K562 (cell line): ENCODE data around the gene MYLK2. TPM values are rescaled to one million over a fixed set of nuclear protein-coding genes. Genes with fewer than 3 reads are reported as not detected.
A peak's percentile ranks its signal among the peaks of the same experiment; 100 is the strongest.

Source experiments
- EP300 ChIP-seq: IDR thresholded peaks from 2 replicates; pipeline ENCODE4 v1.6.1; 2012; ENCODE audit warnings: low read length, improper control_type of control experiment
- ESRRB ChIP-seq: fragments of 250-450 bp; sonication (Bioruptor Pico); IDR thresholded peaks from 2 replicates; pipeline ENCODE4 v1.5.0; 2020; ENCODE audit warnings: mild to moderate bottlenecking, moderate library complexity, borderline replicate concordance
- HDAC8 ChIP-seq: fragments of 450-650 bp; IDR thresholded peaks from 2 replicates; pipeline ENCODE4 v1.6.1; 2016; ENCODE audit warnings: mild to moderate bottlenecking, missing genetic modification characterization, moderate library complexity, missing compliant biosample characterization
- HNRNPLL ChIP-seq: fragments of 200-400 bp; formaldehyde crosslinking; IDR thresholded peaks from 2 replicates; pipeline ENCODE4 v1.6.1; 2017; ENCODE audit warnings: low read length, low read depth, mild to moderate bottlenecking; ENCODE audit not compliant: poor library complexity, severe bottlenecking
- LEF1 ChIP-seq: fragments of 450-650 bp; IDR thresholded peaks from 2 replicates; pipeline ENCODE4 v1.6.1; 2016; ENCODE audit warnings: mild to moderate bottlenecking
- NBN ChIP-seq: fragments of 450-650 bp; IDR thresholded peaks from 2 replicates; pipeline ENCODE4 v1.6.1; 2016; ENCODE audit warnings: low read depth, mild to moderate bottlenecking
- NFE2L1 ChIP-seq: fragments of 450-650 bp; IDR thresholded peaks from 2 replicates; pipeline ENCODE4 v1.6.1; 2016; ENCODE audit warnings: missing genetic modification characterization, low read depth, mild to moderate bottlenecking, missing compliant biosample characterization, moderate library complexity, borderline replicate concordance
- POU5F1 ChIP-seq: fragments of 150-350 bp; IDR thresholded peaks from 2 replicates; pipeline ENCODE4 v1.6.1; 2014; ENCODE audit warnings: borderline replicate concordance, low read length, low read depth, mild to moderate bottlenecking; ENCODE audit not compliant: partially characterized antibody
- SMARCA4 ChIP-seq: fragments of 450-650 bp; IDR thresholded peaks from 2 replicates; pipeline ENCODE4 v1.6.1; 2016
- SPI1 ChIP-seq: IDR thresholded peaks from 2 replicates; pipeline ENCODE4 v1.6.1; 2011; ENCODE audit warnings: low read depth, low read length, control low read depth, borderline replicate concordance
- ZNF253 ChIP-seq: fragments of 250-450 bp; sonication (Bioruptor Pico); conservative IDR thresholded peaks from 2 replicates; pipeline ENCODE4 v1.6.1; 2021; ENCODE audit warnings: mild to moderate bottlenecking
- ZNF668 ChIP-seq: fragments of 250-450 bp; sonication (Bioruptor Pico); IDR thresholded peaks from 2 replicates; pipeline ENCODE4 v1.8.0; 2022; ENCODE audit warnings: mild to moderate bottlenecking, inconsistent platforms
- ZNF695 ChIP-seq: fragments of 450-650 bp; formaldehyde crosslinking; IDR thresholded peaks from 2 replicates; pipeline ENCODE4 v1.4.0; 2020; ENCODE audit warnings: mild to moderate bottlenecking, moderate library complexity
- polyA plus RNA-seq, 8 experiments: library from polyadenylated mRNA; depleted of rRNA in 4 of 8; stranded (reverse) in 5 of 8; unstranded in 3 of 8; fragments of >200 nt; fragmentation: Nextera tagmentation in 2 of 8; fragmentation: Illumina TruSeq in 1 of 8; extraction: Ambion mirVana in 2 of 8; extraction: Trizol in 1 of 8; gene quantifications; 2 replicates each; pipeline versions ENCODE4 v1.2.1 to v1.2.3, GENCODE V29; 2011 to 2014; ENCODE audit warnings: inconsistent platforms in 1 of 8, missing spikeins in 1 of 8
- total RNA-seq, 7 experiments: library from RNA; depleted of rRNA in 6 of 7; stranded (reverse); fragments of >200 nt in 6 of 7; fragmentation: Illumina TruSeq in 2 of 7; extraction: Trizol in 2 of 7; gene quantifications; 2 replicates each; pipeline versions ENCODE4 v1.2.1 to v1.2.3, GENCODE V29; 2011 to 2021; ENCODE audit warnings: low replicate concordance in 1 of 7
- TF ChIP-seq, protein P1 (sequence below): fragments of 250-450 bp; sonication (Bioruptor Pico); IDR thresholded peaks from 2 replicates; pipeline ENCODE4 v1.4.0; 2020; ENCODE audit warnings: mild to moderate bottlenecking, moderate library complexity, borderline replicate concordance
- TF ChIP-seq, protein P2 (sequence below): fragments of 250-450 bp; sonication (Bioruptor Pico); IDR thresholded peaks from 2 replicates; pipeline ENCODE4 v1.4.0; 2020; ENCODE audit warnings: borderline replicate concordance
- TF ChIP-seq, protein P3 (sequence below): fragments of 250-450 bp; sonication (Bioruptor Pico); IDR thresholded peaks from 2 replicates; pipeline ENCODE4 v1.5.0; 2022; ENCODE audit warnings: mild to moderate bottlenecking
- TF ChIP-seq, protein P4 (sequence below), 2 experiments: fragments of 250-450 bp in 1 of 2; fragments of 450-650 bp in 1 of 2; sonication (Bioruptor Pico) in 1 of 2; IDR thresholded peaks; 2 replicates each; pipeline versions ENCODE4 v1.6.1 to v1.8.0; 2016 to 2021; ENCODE audit warnings: mild to moderate bottlenecking in 2 of 2, moderate library complexity in 2 of 2, missing compliant biosample characterization in 1 of 2, missing genetic modification characterization in 1 of 2
- TF ChIP-seq, protein P5 (sequence below): fragments of 450-650 bp; formaldehyde crosslinking; IDR thresholded peaks from 2 replicates; pipeline ENCODE4 v1.4.0; 2022; ENCODE audit warnings: missing genetic modification characterization

MYLK2 gene
- total and polyA plus RNA-seq, 9 of the 15 experiments (the other 6 are each of a cell fraction or from before 2014, with no cell fraction given), result 0.07 to 0.53 (median 0.18) TPM; not detected in 2

DNA sequence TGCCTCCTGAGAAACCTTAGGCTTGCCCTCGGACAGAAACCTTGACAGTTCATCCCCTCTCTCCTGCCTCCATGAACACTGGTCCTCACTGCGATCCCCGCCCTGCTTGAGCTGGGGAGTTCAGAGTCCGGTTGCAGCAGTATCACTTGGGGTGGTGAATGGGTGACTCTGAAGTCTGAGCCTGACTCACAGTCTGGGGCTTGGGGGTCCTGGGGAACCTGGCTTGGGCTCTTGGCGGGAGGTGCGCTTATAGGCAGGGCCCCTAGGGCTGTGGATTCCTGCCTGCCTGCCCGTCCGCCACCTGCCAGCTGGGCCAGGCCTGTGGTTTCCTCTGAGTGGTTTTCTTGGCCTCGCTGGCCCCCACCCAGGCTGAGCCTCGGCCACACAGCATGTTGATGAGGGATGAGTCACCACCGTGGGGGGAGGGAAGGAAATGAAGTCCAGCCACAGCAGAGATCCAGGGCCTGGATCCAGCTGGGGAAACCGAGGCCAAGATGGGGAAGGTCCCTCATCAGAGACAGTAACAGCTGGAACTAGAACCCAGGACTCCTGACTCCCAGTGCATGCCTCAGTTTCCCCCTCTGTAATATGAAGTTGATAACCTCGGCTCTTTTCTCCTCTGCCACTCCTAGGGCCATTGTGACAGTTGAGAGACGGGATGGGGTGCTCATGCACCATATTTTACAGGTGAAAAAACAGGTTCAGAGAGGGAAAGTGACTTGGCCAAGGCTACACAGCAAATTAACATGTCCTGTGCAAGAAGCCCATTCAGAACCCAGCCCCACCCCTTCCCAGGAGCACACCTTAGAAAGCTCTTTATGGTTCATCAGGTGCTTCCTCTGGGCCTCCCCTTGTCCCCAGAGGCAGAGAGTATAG lies 17.1 kb downstream of the MYLK2 start (continued):
- TF ChIP-seq, protein P1, sequence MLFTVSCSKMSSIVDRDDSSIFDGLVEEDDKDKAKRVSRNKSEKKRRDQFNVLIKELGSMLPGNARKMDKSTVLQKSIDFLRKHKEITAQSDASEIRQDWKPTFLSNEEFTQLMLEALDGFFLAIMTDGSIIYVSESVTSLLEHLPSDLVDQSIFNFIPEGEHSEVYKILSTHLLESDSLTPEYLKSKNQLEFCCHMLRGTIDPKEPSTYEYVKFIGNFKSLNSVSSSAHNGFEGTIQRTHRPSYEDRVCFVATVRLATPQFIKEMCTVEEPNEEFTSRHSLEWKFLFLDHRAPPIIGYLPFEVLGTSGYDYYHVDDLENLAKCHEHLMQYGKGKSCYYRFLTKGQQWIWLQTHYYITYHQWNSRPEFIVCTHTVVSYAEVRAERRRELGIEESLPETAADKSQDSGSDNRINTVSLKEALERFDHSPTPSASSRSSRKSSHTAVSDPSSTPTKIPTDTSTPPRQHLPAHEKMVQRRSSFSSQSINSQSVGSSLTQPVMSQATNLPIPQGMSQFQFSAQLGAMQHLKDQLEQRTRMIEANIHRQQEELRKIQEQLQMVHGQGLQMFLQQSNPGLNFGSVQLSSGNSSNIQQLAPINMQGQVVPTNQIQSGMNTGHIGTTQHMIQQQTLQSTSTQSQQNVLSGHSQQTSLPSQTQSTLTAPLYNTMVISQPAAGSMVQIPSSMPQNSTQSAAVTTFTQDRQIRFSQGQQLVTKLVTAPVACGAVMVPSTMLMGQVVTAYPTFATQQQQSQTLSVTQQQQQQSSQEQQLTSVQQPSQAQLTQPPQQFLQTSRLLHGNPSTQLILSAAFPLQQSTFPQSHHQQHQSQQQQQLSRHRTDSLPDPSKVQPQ (CRISPR knock-in tag), result no peak
- TF ChIP-seq NBN (peak; percentile 58; the same call in 1 of the 2 replicates), LEF1 (peak; percentile 54; the same call in 1 of the 2 replicates), NFE2L1 (tag) (no peak), EP300 (peak; percentile 46; the same call in 1 of the 2 replicates), SPI1 (no peak), ZNF695 (CRISPR knock-in tag) (no peak), HNRNPLL (no peak), HDAC8 (tag) (no peak), ZNF253 (CRISPR knock-in tag) (no peak), SMARCA4 (peak; percentile 85), ESRRB (CRISPR knock-in tag) (no peak), POU5F1 (no peak), ZNF668 (no peak)
- TF ChIP-seq, protein P2, sequence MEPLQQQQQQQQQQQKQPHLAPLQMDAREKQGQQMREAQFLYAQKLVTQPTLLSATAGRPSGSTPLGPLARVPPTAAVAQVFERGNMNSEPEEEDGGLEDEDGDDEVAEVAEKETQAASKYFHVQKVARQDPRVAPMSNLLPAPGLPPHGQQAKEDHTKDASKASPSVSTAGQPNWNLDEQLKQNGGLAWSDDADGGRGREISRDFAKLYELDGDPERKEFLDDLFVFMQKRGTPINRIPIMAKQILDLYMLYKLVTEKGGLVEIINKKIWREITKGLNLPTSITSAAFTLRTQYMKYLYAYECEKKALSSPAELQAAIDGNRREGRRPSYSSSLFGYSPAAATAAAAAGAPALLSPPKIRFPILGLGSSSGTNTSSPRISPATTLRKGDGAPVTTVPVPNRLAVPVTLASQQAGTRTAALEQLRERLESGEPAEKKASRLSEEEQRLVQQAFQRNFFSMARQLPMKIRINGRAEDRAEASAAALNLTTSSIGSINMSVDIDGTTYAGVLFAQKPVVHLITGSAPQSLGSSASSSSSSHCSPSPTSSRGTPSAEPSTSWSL (CRISPR knock-in tag), result no peak
- TF ChIP-seq, protein P3, sequence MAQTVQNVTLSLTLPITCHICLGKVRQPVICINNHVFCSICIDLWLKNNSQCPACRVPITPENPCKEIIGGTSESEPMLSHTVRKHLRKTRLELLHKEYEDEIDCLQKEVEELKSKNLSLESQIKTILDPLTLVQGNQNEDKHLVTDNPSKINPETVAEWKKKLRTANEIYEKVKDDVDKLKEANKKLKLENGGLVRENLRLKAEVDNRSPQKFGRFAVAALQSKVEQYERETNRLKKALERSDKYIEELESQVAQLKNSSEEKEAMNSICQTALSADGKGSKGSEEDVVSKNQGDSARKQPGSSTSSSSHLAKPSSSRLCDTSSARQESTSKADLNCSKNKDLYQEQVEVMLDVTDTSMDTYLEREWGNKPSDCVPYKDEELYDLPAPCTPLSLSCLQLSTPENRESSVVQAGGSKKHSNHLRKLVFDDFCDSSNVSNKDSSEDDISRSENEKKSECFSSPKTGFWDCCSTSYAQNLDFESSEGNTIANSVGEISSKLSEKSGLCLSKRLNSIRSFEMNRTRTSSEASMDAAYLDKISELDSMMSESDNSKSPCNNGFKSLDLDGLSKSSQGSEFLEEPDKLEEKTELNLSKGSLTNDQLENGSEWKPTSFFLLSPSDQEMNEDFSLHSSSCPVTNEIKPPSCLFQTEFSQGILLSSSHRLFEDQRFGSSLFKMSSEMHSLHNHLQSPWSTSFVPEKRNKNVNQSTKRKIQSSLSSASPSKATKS (CRISPR knock-in tag), result no peak
- TF ChIP-seq, protein P4, sequence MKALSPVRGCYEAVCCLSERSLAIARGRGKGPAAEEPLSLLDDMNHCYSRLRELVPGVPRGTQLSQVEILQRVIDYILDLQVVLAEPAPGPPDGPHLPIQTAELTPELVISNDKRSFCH (CRISPR knock-in tag; IDR thresholded peaks at IDR 0.05), result no peak
- TF ChIP-seq, protein P4 (tag; IDR thresholded peaks at IDR 0.05), result 0 out of 2 replicates have a peak, but pooled peaks have one; percentile 32
- TF ChIP-seq, protein P5, sequence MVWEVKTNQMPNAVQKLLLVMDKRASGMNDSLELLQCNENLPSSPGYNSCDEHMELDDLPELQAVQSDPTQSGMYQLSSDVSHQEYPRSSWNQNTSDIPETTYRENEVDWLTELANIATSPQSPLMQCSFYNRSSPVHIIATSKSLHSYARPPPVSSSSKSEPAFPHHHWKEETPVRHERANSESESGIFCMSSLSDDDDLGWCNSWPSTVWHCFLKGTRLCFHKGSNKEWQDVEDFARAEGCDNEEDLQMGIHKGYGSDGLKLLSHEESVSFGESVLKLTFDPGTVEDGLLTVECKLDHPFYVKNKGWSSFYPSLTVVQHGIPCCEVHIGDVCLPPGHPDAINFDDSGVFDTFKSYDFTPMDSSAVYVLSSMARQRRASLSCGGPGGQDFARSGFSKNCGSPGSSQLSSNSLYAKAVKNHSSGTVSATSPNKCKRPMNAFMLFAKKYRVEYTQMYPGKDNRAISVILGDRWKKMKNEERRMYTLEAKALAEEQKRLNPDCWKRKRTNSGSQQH, result no peak
